ENCODE results near the gene KDM7A.

The KDM7A gene

GRCh38 chr7:140053812-140054539, 122.8 kb downstream of the KDM7A start:
- no peak for DNase-seq (ENCODE audit: low read depth)

- no peak for DNase-seq (ENCODE audit: low read depth)
Measured at GRCh38 chr7:140051820-140052219, 125.0 kb downstream of the KDM7A start.

- DNase-seq (ENCODE audit: low read depth): no peak
Measured at GRCh38 chr7:140050100-140050499, 126.7 kb downstream of the KDM7A start.

- DNase-seq (ENCODE audit: low read depth): no peak
Measured at GRCh38 chr7:140049339-140050024, 127.3 kb downstream of the KDM7A start.

- no peak for DNase-seq (ENCODE audit: low read depth)
Measured at GRCh38 chr7:140048989-140049338, 127.8 kb downstream of the KDM7A start.

- DNase-seq (ENCODE audit: low read depth): no peak
Measured at GRCh38 chr7:140048138-140048537, 128.6 kb downstream of the KDM7A start.

GRCh38 chr7:140047197-140047596, 129.6 kb downstream of the KDM7A start:
- no peak for DNase-seq (ENCODE audit: low read depth)

GRCh38 chr7:140045697-140046096, 131.1 kb downstream of the KDM7A start:
- DNase-seq (ENCODE audit: low read depth): no peak

- DNase-seq (ENCODE audit: low read depth): no peak
Measured at GRCh38 chr7:140044251-140044650, 132.5 kb downstream of the KDM7A start.

- DNase-seq (ENCODE audit: low read depth): no peak
Measured at GRCh38 chr7:140042386-140042670, 134.5 kb downstream of the KDM7A start.

GRCh38 chr7:140041659-140042385, 135.0 kb downstream of the KDM7A start:
- no peak for DNase-seq (ENCODE audit: low read depth)

- no peak for DNase-seq (ENCODE audit: low read depth)
Measured at GRCh38 chr7:140039896-140040295, 136.9 kb downstream of the KDM7A start.

GRCh38 chr7:140039066-140039465, 137.7 kb downstream of the KDM7A start:
- DNase-seq (ENCODE audit: low read depth): no peak

- no peak for DNase-seq (ENCODE audit: low read depth)
Measured at GRCh38 chr7:140036224-140036962, 140.4 kb downstream of the KDM7A start.

GRCh38 chr7:140035400-140036223, 141.2 kb downstream of the KDM7A start:
- no peak for DNase-seq (ENCODE audit: low read depth)

All from activated T-helper 1 cell treated with Interleukin-2 at 50 U/mL for 16 hours (primary cell).